Measurements from ENCODE around the gene LRRC1.
A peak's percentile ranks its signal among the peaks of the same experiment; 100 is the strongest.

LRRC1 gene

GRCh38 chr6:53794720-53795339, at the start of gene LRRC1:
TSS of gene LRRC1 (plus strand) at chr6:53795005. CDS start at chr6:53795257, 252 bp downstream.
- TF ChIP-seq CTCF (IDR thresholded peaks at IDR 0.05; ENCODE audit: low read depth, low read length, missing control alignments) = no peak
- H3K4me3 ChIP-seq (ENCODE audit: low read depth, low read length) = peak within 1 kb of the TSS; percentile 57
- DNase-seq (ENCODE audit: low read depth) = peak; percentile 30

GRCh38 chr6:53746442-53747103, 48.2 kb upstream of the LRRC1 start:
- DNase-seq (ENCODE audit: low read depth) = no peak
- no peak for TF ChIP-seq CTCF (IDR thresholded peaks at IDR 0.05; ENCODE audit: low read depth, low read length, missing control alignments)
- no peak overlapping the region for H3K4me3 ChIP-seq (ENCODE audit: low read depth, low read length)

GRCh38 chr6:53750052-53750650, 44.7 kb upstream of the LRRC1 start:
- TF ChIP-seq CTCF (IDR thresholded peaks at IDR 0.05; ENCODE audit: low read depth, low read length, missing control alignments) = no peak
- no peak overlapping the region for H3K4me3 ChIP-seq (ENCODE audit: low read depth, low read length)
- no peak for DNase-seq (ENCODE audit: low read depth)

- DNase-seq (ENCODE audit: low read depth) = no peak
- TF ChIP-seq CTCF (IDR thresholded peaks at IDR 0.05; ENCODE audit: low read depth, low read length, missing control alignments) = no peak
- no peak overlapping the region for H3K4me3 ChIP-seq (ENCODE audit: low read depth, low read length)
Measured at GRCh38 chr6:53751417-53751816, 43.4 kb upstream of the LRRC1 start.

- TF ChIP-seq CTCF (IDR thresholded peaks at IDR 0.05; ENCODE audit: low read depth, low read length, missing control alignments) = no peak
- DNase-seq (ENCODE audit: low read depth) = no peak
- H3K4me3 ChIP-seq (ENCODE audit: low read depth, low read length) = no peak overlapping the region
Measured at GRCh38 chr6:53752440-53752839, 42.4 kb upstream of the LRRC1 start.

GRCh38 chr6:53752856-53753255, 41.9 kb upstream of the LRRC1 start:
- DNase-seq (ENCODE audit: low read depth) = no peak
- no peak for TF ChIP-seq CTCF (IDR thresholded peaks at IDR 0.05; ENCODE audit: low read depth, low read length, missing control alignments)
- no peak overlapping the region for H3K4me3 ChIP-seq (ENCODE audit: low read depth, low read length)
